Measurements from ENCODE around the gene TMCO5A.

The TMCO5A gene

GRCh38 chr15:37967788-37968187, 33.3 kb downstream of the TMCO5A start:
- Histone ChIP-seq H2AFZ (ENCODE audit: low read length) (no peak overlapping the region), H3K4me3 (ENCODE audit: low read length) (no peak overlapping the region), H3K9ac (ENCODE audit: low read length) (no peak overlapping the region), H3K27ac (ENCODE audit: low read length) (no peak overlapping the region), H3K79me2 (ENCODE audit: low read length) (no peaks in the 10 kb centered on the region), H3F3A (ENCODE audit: insufficient read depth, low read length) (no peaks in the 10 kb centered on the region), H3K27me3 (replicated peaks; ENCODE audit: insufficient read depth, low read length) (no peaks in the 10 kb centered on the region), H3K9me3 (replicated peaks; ENCODE audit: insufficient read depth, low read length) (no peaks in the 10 kb centered on the region), H3K9me2 (replicated peaks; ENCODE audit: insufficient read depth, low read length) (no peaks in the 10 kb centered on the region), H4K20me1 (ENCODE audit: insufficient read depth, low read length) (no peaks in the 10 kb centered on the region), H3K36me3 (replicated peaks; ENCODE audit: insufficient read depth, low read length) (no peaks in the 10 kb centered on the region), H3K4me1 (ENCODE audit: low read length) (no peaks in the 10 kb centered on the region), H3K4me2 (ENCODE audit: low read depth, low read length) (no peak overlapping the region)
- no peak for TF ChIP-seq EZH2 (optimal IDR thresholded peaks at IDR 0.05; ENCODE audit: low read depth, low read length)
- no peak for TF ChIP-seq CTCF (IDR thresholded peaks at IDR 0.05; ENCODE audit: low read length)
- no peak for TF ChIP-seq EZH2phosphoT487 (IDR thresholded peaks at IDR 0.05; ENCODE audit: low read length)
- no peak for DNase-seq

GRCh38 chr15:37973856-37974255, 39.4 kb downstream of the TMCO5A start:
- Histone ChIP-seq H3K27me3 (replicated peaks; ENCODE audit: insufficient read depth, low read length) (no peaks in the 10 kb centered on the region), H3K79me2 (ENCODE audit: low read length) (no peaks in the 10 kb centered on the region), H3K9ac (ENCODE audit: low read length) (no peak overlapping the region), H3K4me3 (ENCODE audit: low read length) (no peak overlapping the region), H3K36me3 (replicated peaks; ENCODE audit: insufficient read depth, low read length) (no peaks in the 10 kb centered on the region), H2AFZ (ENCODE audit: low read length) (no peak overlapping the region), H3K4me2 (ENCODE audit: low read depth, low read length) (no peak overlapping the region), H3K4me1 (ENCODE audit: low read length) (no peaks in the 10 kb centered on the region), H3K9me3 (replicated peaks; ENCODE audit: insufficient read depth, low read length) (no peaks in the 10 kb centered on the region), H3K27ac (ENCODE audit: low read length) (no peak overlapping the region), H4K20me1 (ENCODE audit: insufficient read depth, low read length) (no peaks in the 10 kb centered on the region), H3F3A (ENCODE audit: insufficient read depth, low read length) (no peaks in the 10 kb centered on the region), H3K9me2 (replicated peaks; ENCODE audit: insufficient read depth, low read length) (no peaks in the 10 kb centered on the region)
- TF ChIP-seq EZH2phosphoT487 (IDR thresholded peaks at IDR 0.05; ENCODE audit: low read length) = no peak
- no peak for TF ChIP-seq EZH2 (optimal IDR thresholded peaks at IDR 0.05; ENCODE audit: low read depth, low read length)
- no peak for TF ChIP-seq CTCF (IDR thresholded peaks at IDR 0.05; ENCODE audit: low read length)
- no peak for DNase-seq

- no peaks in the 10 kb centered on the region for H3K27me3 ChIP-seq (replicated peaks; ENCODE audit: insufficient read depth, low read length)
- no peak overlapping the region for H2AFZ ChIP-seq (ENCODE audit: low read length)
- H3K4me3 ChIP-seq (ENCODE audit: low read length) = no peak overlapping the region
- TF ChIP-seq EZH2phosphoT487 (IDR thresholded peaks at IDR 0.05; ENCODE audit: low read length) (no peak), EZH2 (optimal IDR thresholded peaks at IDR 0.05; ENCODE audit: low read depth, low read length) (no peak), CTCF (IDR thresholded peaks at IDR 0.05; ENCODE audit: low read length) (no peak)
- no peaks in the 10 kb centered on the region for H3K9me3 ChIP-seq (replicated peaks; ENCODE audit: insufficient read depth, low read length)
- no peaks in the 10 kb centered on the region for H3K79me2 ChIP-seq (ENCODE audit: low read length)
- H4K20me1 ChIP-seq (ENCODE audit: insufficient read depth, low read length) = no peaks in the 10 kb centered on the region
- H3K9ac ChIP-seq (ENCODE audit: low read length) = no peak overlapping the region
- H3K4me1 ChIP-seq (ENCODE audit: low read length) = no peaks in the 10 kb centered on the region
- H3F3A ChIP-seq (ENCODE audit: insufficient read depth, low read length) = no peaks in the 10 kb centered on the region
- H3K9me2 ChIP-seq (replicated peaks; ENCODE audit: insufficient read depth, low read length) = no peaks in the 10 kb centered on the region
- no peak overlapping the region for H3K27ac ChIP-seq (ENCODE audit: low read length)
- H3K4me2 ChIP-seq (ENCODE audit: low read depth, low read length) = no peak overlapping the region
- H3K36me3 ChIP-seq (replicated peaks; ENCODE audit: insufficient read depth, low read length) = no peaks in the 10 kb centered on the region
- DNase-seq = no peak
These were observed 43.8 kb downstream of the TMCO5A start for GRCh38 chr15:37978231-37978630.

All from MM.1S (cell line).